T-cell (primary cell): Measurements from ENCODE around the gene RNF217. TPM values are rescaled to one million over a fixed set of nuclear protein-coding genes. Genes with fewer than 3 reads are reported as not detected.

ENCODE experiments used
- ATAC-seq, 4 experiments: fragments of 200-7000 bp in 3 of 4; fragments of 150-1000 bp in 1 of 4; cut with Tn5 transposase; replicated peaks in 1 of 4; 1 replicate in 3 of 4; 2 replicates in 1 of 4; pipeline ENCODE4 v1.10.0; 2021; ENCODE audit warnings: moderate library complexity in 3 of 4, mild to moderate bottlenecking in 2 of 4, moderate number of reproducible peaks in 1 of 4
- CTCF ChIA-PET, 2 donors: fragments of 300-600 bp; sonication (Branson Sonifier 250); formaldehyde crosslinking; loops; one replicate each; lab custom pipeline; 2022; ENCODE audit warnings: antibody characterized with exemption in 2 of 2; lab: Charles Lee
- POLR2A ChIA-PET, 2 donors: fragments of 300-600 bp; sonication (Branson Sonifier 250); formaldehyde crosslinking; loops; one replicate each; lab custom pipeline; 2022; ENCODE audit warnings: antibody characterized with exemption in 2 of 2; lab: Charles Lee
- DNase-seq, 35 experiments: peaks; one replicate each; pipeline versions ENCODE4 v3.0.0 to v3.0.0-alpha.2; 2013 to 2023
- H3K27ac ChIP-seq: one replicate; pipeline ENCODE4 v1.5.1; 2013; ENCODE audit warnings: low read length
- H3K27me3 ChIP-seq, 2 experiments: replicated peaks in 1 of 2; 1 replicate in 1 of 2; 2 replicates in 1 of 2; pipeline versions ENCODE4 v1.6.1 to v1.7.0; 2013; ENCODE audit warnings: low read length in 1 of 2, mixed read lengths in 1 of 2; ENCODE audit not compliant: control insufficient read depth in 2 of 2, insufficient read depth in 2 of 2; ENCODE audit errors: extremely low read depth in 1 of 2
- H3K36me3 ChIP-seq, 2 donors: 1 replicate in 1 of 2; 2 replicates in 1 of 2; pipeline versions ENCODE4 v1.6.1 to v1.7.0; 2013; ENCODE audit warnings: low read length in 1 of 2; ENCODE audit not compliant: control insufficient read depth in 2 of 2, insufficient read depth in 1 of 2; ENCODE audit errors: extremely low read depth in 1 of 2
- H3K4me1 ChIP-seq, 2 experiments: 1 replicate in 1 of 2; 2 replicates in 1 of 2; pipeline versions ENCODE4 v1.6.1 to v1.7.0; 2013; ENCODE audit warnings: low read length in 2 of 2, mixed read lengths in 1 of 2; ENCODE audit not compliant: insufficient read depth in 2 of 2, control insufficient read depth in 1 of 2; ENCODE audit errors: extremely low read depth in 1 of 2
- H3K4me3 ChIP-seq, 2 donors: 1 replicate in 1 of 2; 2 replicates in 1 of 2; pipeline versions ENCODE4 v1.5.1 to v1.7.0; 2013; ENCODE audit warnings: mild to moderate bottlenecking in 2 of 2, low read length in 1 of 2, moderate library complexity in 1 of 2; ENCODE audit not compliant: control insufficient read depth in 1 of 2; ENCODE audit errors: extremely low read depth in 1 of 2
- H3K9me3 ChIP-seq: 2 replicates; pipeline ENCODE4 v1.7.0; 2013
- H3K27ac Mint-ChIP-seq, 2 donors: one replicate each; pipeline ENCODE4 v1.8.0; 2020 to 2021; ENCODE audit warnings: mild to moderate bottlenecking in 2 of 2, mixed read lengths in 2 of 2
- H3K27me3 Mint-ChIP-seq, 2 donors: one replicate each; pipeline ENCODE4 v1.8.0; 2021 to 2022; ENCODE audit warnings: mixed read lengths in 2 of 2
- H3K36me3 Mint-ChIP-seq: one replicate; pipeline ENCODE4 v1.8.0; 2021; ENCODE audit warnings: mixed read lengths
- H3K4me1 Mint-ChIP-seq, 3 donors: one replicate each; pipeline ENCODE4 v1.8.0; 2020 to 2022; ENCODE audit warnings: mixed read lengths in 3 of 3, mild to moderate bottlenecking in 1 of 3
- H3K4me3 Mint-ChIP-seq, 3 donors: one replicate each; pipeline ENCODE4 v1.8.0; 2020 to 2022; ENCODE audit warnings: mild to moderate bottlenecking in 3 of 3, mixed read lengths in 3 of 3, moderate library complexity in 3 of 3
- H3K9me3 Mint-ChIP-seq, 3 donors: one replicate each; pipeline ENCODE4 v1.8.0; 2020 to 2022; ENCODE audit warnings: mixed read lengths in 3 of 3
- WGBS: methylation state at CpG from one replicate; pipeline ENCODE4 v1.1.5; 2013; ENCODE audit warnings: missing lambda C conversion rate; ENCODE audit not compliant: insufficient coverage; 5-methylcytosine and 5-hydroxymethylcytosine counted together
- total RNA-seq, 35 experiments: library from RNA in 6 of 35; stranded (reverse) in 6 of 35; fragments of 120-200 nt in 1 of 35; gene quantifications; one replicate each; pipeline versions ENCODE4 v1.2.1 to v1.2.4 and lab custom pipeline; 2013 to 2026

Gene RNF217
- total RNA-seq, 5 donors from 2014 or later (not counting 1 experiment from before 2014, with no cell fraction given), result 0.16 to 0.89 (median 0.59) TPM

GRCh38 chr6:124977067-124977908 lies 15.1 kb downstream of the RNF217 start:
- no peaks in the 10 kb centered on the region for H3K4me1 Mint-ChIP-seq
- Histone ChIP-seq H3K36me3 (no peaks in the 10 kb centered on the region), H3K4me3 (no peak overlapping the region), H3K9me3 (no peaks in the 10 kb centered on the region), H3K4me1 (no peaks in the 10 kb centered on the region), H3K27me3 (no peaks in the 10 kb centered on the region), H3K27ac (no peak overlapping the region)
- CTCF ChIA-PET, result interaction anchor here in 1 of 2 donors (0.5 kb wide), 1 partner anchor 120 kb away, joined by 3 read pairs; no protein-coding TSS in a partner anchor
- H3K27ac Mint-ChIP-seq, result no peak overlapping the region
- H3K4me3 Mint-ChIP-seq, result no peak overlapping the region
- H3K27me3 Mint-ChIP-seq, result peaks cover 0 to 15% of the 10 kb centered on the region in 2 donors
- DNase-seq, result no peak
- no CpG with 5 or more reads among the region's 1 CpG for WGBS
- no peaks in the 10 kb centered on the region for H3K36me3 Mint-ChIP-seq
- peaks cover 0 to 6% (median 0%) of the 10 kb centered on the region in 3 donors for H3K9me3 Mint-ChIP-seq
- POLR2A ChIA-PET, result no interaction called here
- no peak for ATAC-seq

- ChIA-PET CTCF (no interaction called here), POLR2A (no interaction called here)
- Histone ChIP-seq H3K27ac (no peak overlapping the region), H3K9me3 (no peaks in the 10 kb centered on the region), H3K4me1 (no peaks in the 10 kb centered on the region), H3K4me3 (no peak overlapping the region), H3K36me3 (no peaks in the 10 kb centered on the region), H3K27me3 (no peaks in the 10 kb centered on the region)
- DNase-seq, result no peak
- no peaks in the 10 kb centered on the region for H3K36me3 Mint-ChIP-seq
- WGBS, result 77% methylated on average over 6 of the region's 10 CpGs
- H3K4me1 Mint-ChIP-seq, result no peaks in the 10 kb centered on the region
- H3K27ac Mint-ChIP-seq, result no peak overlapping the region
- H3K27me3 Mint-ChIP-seq, result peaks cover 0 to 15% of the 10 kb centered on the region in 2 donors
- no peak overlapping the region for H3K4me3 Mint-ChIP-seq
- ATAC-seq, result no peak
- H3K9me3 Mint-ChIP-seq, result peaks cover 0 to 6% (median 0%) of the 10 kb centered on the region in 3 donors
These were observed 16.4 kb downstream of the RNF217 start for GRCh38 chr6:124978451-124979293.

- POLR2A ChIA-PET, result no interaction called here
- H3K9me3 ChIP-seq, result no peaks in the 10 kb centered on the region
- H3K27ac ChIP-seq, result no peak overlapping the region
- ATAC-seq (no peak), DNase-seq (no peak)
- no peak overlapping the region for H3K4me3 Mint-ChIP-seq
- CTCF ChIA-PET, result no interaction called here
- no peaks in the 10 kb centered on the region for H3K27me3 ChIP-seq
- no peaks in the 10 kb centered on the region for H3K4me1 ChIP-seq
- peaks cover 0 to 15% of the 10 kb centered on the region in 2 donors for H3K27me3 Mint-ChIP-seq
- H3K27ac Mint-ChIP-seq, result no peak overlapping the region
- H3K36me3 ChIP-seq, result no peaks in the 10 kb centered on the region
- H3K36me3 Mint-ChIP-seq, result no peaks in the 10 kb centered on the region
- 88% methylated on average over 4 of the region's 4 CpGs for WGBS
- H3K4me3 ChIP-seq, result no peak overlapping the region
- peaks cover 0 to 6% (median 0%) of the 10 kb centered on the region in 3 donors for H3K9me3 Mint-ChIP-seq
- no peaks in the 10 kb centered on the region for H3K4me1 Mint-ChIP-seq
These were observed 17.0 kb downstream of the RNF217 start for GRCh38 chr6:124979294-124979678.

GRCh38 chr6:124982669-124983068 lies 20.4 kb downstream of the RNF217 start:
- no peak overlapping the region for H3K27ac ChIP-seq
- CTCF ChIA-PET, result no interaction called here

GRCh38 chr6:124983383-124984083 lies 21.3 kb downstream of the RNF217 start:
- ChIA-PET CTCF (no interaction called here), POLR2A (no interaction called here)
- Histone ChIP-seq H3K4me3 (no peak overlapping the region), H3K27me3 (no peaks in the 10 kb centered on the region), H3K36me3 (no peaks in the 10 kb centered on the region), H3K4me1 (peaks cover 0 to 2% of the 10 kb centered on the region in 2 experiments), H3K27ac (no peak overlapping the region), H3K9me3 (no peaks in the 10 kb centered on the region)
- Mint-ChIP-seq H3K9me3 (peaks cover 0 to 6% (median 0%) of the 10 kb centered on the region in 3 donors), H3K27ac (no peak overlapping the region), H3K4me1 (peaks cover 0 to 9% (median 3%) of the 10 kb centered on the region in 3 donors), H3K36me3 (no peaks in the 10 kb centered on the region), H3K4me3 (no peak overlapping the region), H3K27me3 (peaks cover 0 to 12% of the 10 kb centered on the region in 2 donors)
- WGBS, result no CpG with 5 or more reads among the region's 2 CpGs
- DNase-seq (no peak), ATAC-seq (no peak)

More at GRCh38 chr6:124982669-124983068, 20.4 kb downstream of the RNF217 start:
- no peak for ATAC-seq
- no peak overlapping the region for H3K27ac Mint-ChIP-seq
- H3K27me3 Mint-ChIP-seq, result peaks cover 0 to 15% of the 10 kb centered on the region in 2 donors
- H3K4me1 Mint-ChIP-seq, result peaks cover 0 to 9% (median 3%) of the 10 kb centered on the region in 3 donors
- POLR2A ChIA-PET, result no interaction called here
- H3K36me3 Mint-ChIP-seq, result no peaks in the 10 kb centered on the region
- DNase-seq, result no peak
- no peaks in the 10 kb centered on the region for H3K9me3 ChIP-seq
- H3K4me3 ChIP-seq, result no peak overlapping the region
- peaks cover 0 to 2% of the 10 kb centered on the region in 2 experiments for H3K4me1 ChIP-seq
- H3K36me3 ChIP-seq, result no peaks in the 10 kb centered on the region
- H3K9me3 Mint-ChIP-seq, result peaks cover 0 to 6% (median 0%) of the 10 kb centered on the region in 3 donors
- H3K4me3 Mint-ChIP-seq, result no peak overlapping the region
- H3K27me3 ChIP-seq, result no peaks in the 10 kb centered on the region
